H1 (cell line): ENCODE results near the gene TLE4. TPM values are rescaled to one million over a fixed set of nuclear protein-coding genes. Genes with fewer than 3 reads are reported as not detected.

Experiments used
- CTCF ChIA-PET: fragments of 300-600 bp; sonication (Branson Sonifier 250); formaldehyde crosslinking; loops from one replicate; lab custom pipeline; 2021; ENCODE audit not compliant: partially characterized antibody; lab: Charles Lee
- POLR2A ChIA-PET: fragments of 300-600 bp; sonication (Branson Sonifier 250); formaldehyde crosslinking; loops from one replicate; lab custom pipeline; 2021; ENCODE audit warnings: inconsistent platforms; ENCODE audit not compliant: partially characterized antibody; lab: Charles Lee
- DNase-seq, 2 experiments: peaks; one replicate each; pipeline versions ENCODE4 v3.0.0 to v3.0.0-alpha.2; 2010 to 2022; ENCODE audit warnings: low spot score in 2 of 2, low read depth in 1 of 2, mixed read lengths in 1 of 2
- FAIRE-seq: peaks from 2 replicates; lab custom pipeline; 2011; peaks lifted over from hg19 to GRCh38; lab: Jason Lieb, UNC
- H2AFZ ChIP-seq: 2 replicates; pipeline ENCODE4 v1.8.1; 2012; ENCODE audit warnings: low read length, inconsistent platforms
- H2AK5ac ChIP-seq: 2 replicates; pipeline ENCODE4 v1.6.1; 2013; ENCODE audit warnings: low read depth, low read length
- H2BK120ac ChIP-seq: replicated peaks from 2 replicates; pipeline ENCODE3; 2013; ENCODE audit warnings: low read depth, low read length, inconsistent platforms
- H2BK12ac ChIP-seq: 2 replicates; pipeline ENCODE4 v1.6.1; 2013; ENCODE audit warnings: low read depth, low read length
- H2BK15ac ChIP-seq: 2 replicates; pipeline ENCODE4 v1.6.1; 2013; ENCODE audit warnings: low read length
- H2BK20ac ChIP-seq: 2 replicates; pipeline ENCODE4 v1.6.1; 2013; ENCODE audit warnings: low read length
- H2BK5ac ChIP-seq: 2 replicates; pipeline ENCODE4 v1.6.1; 2013; ENCODE audit warnings: low read depth, low read length
- H3K14ac ChIP-seq: 2 replicates; pipeline ENCODE4 v1.6.1; 2013; ENCODE audit warnings: inconsistent platforms; ENCODE audit not compliant: insufficient read length
- H3K18ac ChIP-seq: 2 replicates; pipeline ENCODE4 v1.6.1; 2013; ENCODE audit warnings: low read length; ENCODE audit errors: extremely low read depth
- H3K23ac ChIP-seq: 2 replicates; pipeline ENCODE4 v1.6.1; 2013; ENCODE audit warnings: inconsistent platforms; ENCODE audit not compliant: insufficient read length
- H3K23me2 ChIP-seq: 2 replicates; pipeline ENCODE4 v1.6.1; 2013; ENCODE audit warnings: low read depth, low read length
- H3K27ac ChIP-seq: 2 replicates; pipeline ENCODE4 v1.6.1; 2011; ENCODE audit warnings: low read depth, low read length, inconsistent platforms
- H3K27me3 ChIP-seq, 4 experiments: replicated peaks in 1 of 4; 1 replicate in 1 of 4; 2 replicates in 3 of 4; pipeline versions ENCODE4 v1.6.1 to v1.8.1; 2011 to 2013; ENCODE audit warnings: low read length in 3 of 4, mild to moderate bottlenecking in 3 of 4, inconsistent platforms in 2 of 4, mixed read lengths in 2 of 4, moderate library complexity in 1 of 4; ENCODE audit not compliant: control insufficient read depth in 3 of 4, insufficient read depth in 3 of 4; ENCODE audit errors: extremely low read depth in 1 of 4
- H3K36me3 ChIP-seq, 4 experiments: 2 replicates each; pipeline versions ENCODE4 v1.6.1 to v1.8.1; 2011 to 2013; ENCODE audit warnings: mild to moderate bottlenecking in 4 of 4, low read length in 3 of 4, moderate library complexity in 2 of 4, control low read depth in 1 of 4, inconsistent platforms in 1 of 4; ENCODE audit not compliant: insufficient read depth in 4 of 4, control insufficient read depth in 2 of 4
- H3K4ac ChIP-seq: replicated peaks from 2 replicates; pipeline ENCODE3; 2013; ENCODE audit warnings: low read length, low read depth, mixed read lengths, inconsistent platforms; ENCODE audit not compliant: insufficient read length
- H3K4me1 ChIP-seq, 4 experiments: replicated peaks in 1 of 4; 1 replicate in 1 of 4; 2 replicates in 3 of 4; pipeline versions ENCODE4 v1.6.1 to v1.8.1; 2011 to 2013; ENCODE audit warnings: low read length in 3 of 4, inconsistent platforms in 2 of 4, mixed read lengths in 1 of 4; ENCODE audit not compliant: insufficient read depth in 4 of 4, control insufficient read depth in 3 of 4
- H3K4me2 ChIP-seq, 2 experiments: 2 replicates each; pipeline versions ENCODE4 v1.6.1 to v1.8.1; 2011 to 2013; ENCODE audit warnings: low read depth in 2 of 2, low read length in 2 of 2, control low read depth in 1 of 2, inconsistent platforms in 1 of 2, mild to moderate bottlenecking in 1 of 2; ENCODE audit not compliant: insufficient read depth in 1 of 2
- H3K4me3 ChIP-seq, 4 experiments: fragments of 200-600, 300-600 bp in 1 of 4; sonication (generic), shearing (Covaris generic), sonication (Bioruptor Twin) in 1 of 4; 2 replicates each; pipeline versions ENCODE4 v1.5.1 to v1.8.1; 2011 to 2016; ENCODE audit warnings: low read length in 4 of 4, low read depth in 3 of 4, control low read depth in 2 of 4, inconsistent platforms in 2 of 4, mild to moderate bottlenecking in 2 of 4, mixed read lengths in 1 of 4, moderate library complexity in 1 of 4; ENCODE audit not compliant: insufficient read depth in 2 of 4; ENCODE audit errors: extremely low read depth in 1 of 4
- H3K56ac ChIP-seq: replicated peaks from 2 replicates; pipeline ENCODE3; 2013; ENCODE audit warnings: low read depth, mild to moderate bottlenecking, mixed read lengths, low read length, inconsistent platforms; ENCODE audit not compliant: insufficient read length
- H3K79me1 ChIP-seq: 2 replicates; pipeline ENCODE4 v1.6.1; 2013; ENCODE audit warnings: low read depth, low read length, control low read depth
- H3K79me2 ChIP-seq, 2 experiments: 2 replicates each; pipeline versions ENCODE4 v1.6.1 to v1.8.1; 2012 to 2013; ENCODE audit warnings: low read length in 2 of 2, mild to moderate bottlenecking in 2 of 2, inconsistent platforms in 1 of 2; ENCODE audit not compliant: insufficient read depth in 2 of 2, control insufficient read depth in 1 of 2
- H3K9ac ChIP-seq, 4 experiments: replicated peaks in 1 of 4; 1 replicate in 1 of 4; 2 replicates in 3 of 4; pipeline versions ENCODE4 v1.6.1 to v1.8.1; 2011 to 2013; ENCODE audit warnings: low read depth in 3 of 4, low read length in 3 of 4, control low read depth in 2 of 4, mild to moderate bottlenecking in 2 of 4, moderate library complexity in 2 of 4, inconsistent platforms in 1 of 4; ENCODE audit errors: extremely low read depth in 1 of 4
- H3K9me3 ChIP-seq, 2 experiments: 2 replicates each; pipeline versions ENCODE4 v1.6.1 to v1.8.1; 2012 to 2013; ENCODE audit warnings: mild to moderate bottlenecking in 2 of 2, moderate library complexity in 2 of 2, control low read depth in 1 of 2, inconsistent platforms in 1 of 2, low read depth in 1 of 2, low read length in 1 of 2, mixed read lengths in 1 of 2; ENCODE audit not compliant: insufficient read depth in 2 of 2
- H4K20me1 ChIP-seq, 2 experiments: replicated peaks in 1 of 2; 2 replicates each; pipeline versions ENCODE3 to v1.8.1; 2011 to 2013; ENCODE audit warnings: inconsistent platforms in 2 of 2, low read length in 2 of 2, mild to moderate bottlenecking in 1 of 2; ENCODE audit not compliant: insufficient read depth in 2 of 2, control insufficient read depth in 1 of 2
- H4K5ac ChIP-seq: 2 replicates; pipeline ENCODE4 v1.6.1; 2013; ENCODE audit warnings: low read length, low read depth, mixed read lengths, inconsistent platforms; ENCODE audit not compliant: insufficient read length
- H4K8ac ChIP-seq: 2 replicates; pipeline ENCODE4 v1.8.0; 2013; ENCODE audit warnings: mild to moderate bottlenecking, moderate library complexity, low read length, inconsistent platforms; ENCODE audit not compliant: insufficient read depth; ENCODE audit errors: extremely low read depth
- H4K91ac ChIP-seq: replicated peaks from 2 replicates; pipeline ENCODE3; 2013; ENCODE audit warnings: low read length, mixed read lengths, inconsistent platforms; ENCODE audit not compliant: insufficient read length
- WGBS, 2 experiments: shearing (Covaris generic) in 1 of 2; methylation state at CpG; one replicate each; pipeline versions ENCODE4 v1.1.6 to v1.1.7; 2013 to 2015; ENCODE audit warnings: low lambda C conversion rate in 2 of 2, mixed read lengths in 2 of 2, inconsistent platforms in 1 of 2, low coverage in 1 of 2, missing lambda C conversion rate in 1 of 2; ENCODE audit not compliant: insufficient replicate concordance in 2 of 2, insufficient coverage in 1 of 2, insufficient read length in 1 of 2; ENCODE audit errors: extremely low coverage in 1 of 2, missing lambda C conversion rate in 1 of 2; 5-methylcytosine and 5-hydroxymethylcytosine counted together
- polyA plus RNA-seq, 7 experiments: library from polyadenylated mRNA; depleted of rRNA in 3 of 7; stranded (reverse) in 5 of 7; unstranded in 2 of 7; fragments of >200 nt in 5 of 7; fragments of 200-250 nt in 2 of 7; gene quantifications; 1 replicate in 5 of 7; 2 replicates in 1 of 7; 4 replicates in 1 of 7; pipeline versions ENCODE4 v1.2.1 to v1.2.3, GENCODE V29; 2011 to 2013; ENCODE audit warnings: missing spikeins in 2 of 7, mixed read lengths in 2 of 7
- total RNA-seq: library from RNA; stranded (reverse); fragmentation: NEBNext Ultra II Directional; extraction: Animal tissue kit (Norgen Biotek cat#: 25700); gene quantifications from 2 replicates; pipeline ENCODE4 v1.2.1, GENCODE V29; 2021
- TF ChIP-seq, protein P1 (sequence below): fragments of 300-600 bp; sonication (generic); IDR thresholded peaks from 2 replicates; pipeline ENCODE4 v1.7.1; 2012; ENCODE audit warnings: low read length, moderate library complexity, mild to moderate bottlenecking, inconsistent platforms; ENCODE audit not compliant: insufficient replicate concordance

The TLE4 gene
- total and polyA plus RNA-seq, 2 of the 8 experiments (the other 6 are each of a cell fraction or from before 2014, with no cell fraction given), result 32.4 to 36.9 TPM

DNA sequence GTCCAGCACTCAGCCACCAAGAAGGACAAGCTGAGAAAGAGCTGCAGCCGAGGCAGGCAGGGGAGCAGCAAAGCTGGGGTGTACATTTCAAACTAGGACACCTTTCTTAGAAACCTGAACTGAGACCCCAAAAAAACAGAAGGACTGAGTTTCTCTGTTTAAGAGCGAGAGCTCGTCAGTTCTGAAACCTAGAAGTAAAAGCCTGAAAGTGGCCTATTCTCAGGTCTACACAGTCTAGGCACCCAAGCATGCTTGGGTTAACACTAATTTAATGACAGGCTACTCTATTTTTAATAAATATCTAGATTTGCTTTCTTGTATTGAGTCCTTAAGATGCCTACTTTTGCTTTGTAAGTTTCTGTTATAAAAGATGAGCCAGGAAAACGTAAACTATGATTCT is 49.0 kb upstream of the TLE4 start:
- H2BK12ac ChIP-seq, result no peak overlapping the region
- no peaks in the 10 kb centered on the region for H3K79me2 ChIP-seq
- H2BK120ac ChIP-seq, result no peak overlapping the region
- H3K18ac ChIP-seq, result no peak overlapping the region
- H3K36me3 ChIP-seq, result no peaks in the 10 kb centered on the region
- H3K27me3 ChIP-seq, result no peaks in the 10 kb centered on the region
- H2AFZ ChIP-seq, result no peak overlapping the region
- no peak overlapping the region for H2BK20ac ChIP-seq
- no peak overlapping the region for H3K23ac ChIP-seq
- no peaks in the 10 kb centered on the region for H3K4me1 ChIP-seq
- no peak overlapping the region for H3K9ac ChIP-seq
- H3K27ac ChIP-seq, result no peak overlapping the region
- H4K8ac ChIP-seq, result no peak overlapping the region
- no peak overlapping the region for H3K4me3 ChIP-seq
- WGBS, 2 experiments, result 89% methylated on average over 4 of the region's 4 CpGs; no CpG with 5 or more reads in 1 of the 2 experiments
- H4K5ac ChIP-seq, result no peak overlapping the region
- no peak for DNase-seq
- H3K14ac ChIP-seq, result no peak overlapping the region
- H3K4ac ChIP-seq, result no peak overlapping the region
- H3K4me2 ChIP-seq, result no peak overlapping the region
- H3K23me2 ChIP-seq, result no peaks in the 10 kb centered on the region; the same call in 1 of the 2 replicates
- no peak overlapping the region for H4K91ac ChIP-seq
- ChIA-PET CTCF (no interaction called here), POLR2A (no interaction called here)
- H2BK15ac ChIP-seq, result no peak overlapping the region
- H3K79me1 ChIP-seq, result no peaks in the 10 kb centered on the region
- H3K9me3 ChIP-seq, result no peaks in the 10 kb centered on the region
- H2BK5ac ChIP-seq, result no peak overlapping the region
- H3K56ac ChIP-seq, result no peak overlapping the region
- FAIRE-seq, result no peak
- no peak overlapping the region for H2AK5ac ChIP-seq
- H4K20me1 ChIP-seq, result no peaks in the 10 kb centered on the region
- TF ChIP-seq, protein P1, sequence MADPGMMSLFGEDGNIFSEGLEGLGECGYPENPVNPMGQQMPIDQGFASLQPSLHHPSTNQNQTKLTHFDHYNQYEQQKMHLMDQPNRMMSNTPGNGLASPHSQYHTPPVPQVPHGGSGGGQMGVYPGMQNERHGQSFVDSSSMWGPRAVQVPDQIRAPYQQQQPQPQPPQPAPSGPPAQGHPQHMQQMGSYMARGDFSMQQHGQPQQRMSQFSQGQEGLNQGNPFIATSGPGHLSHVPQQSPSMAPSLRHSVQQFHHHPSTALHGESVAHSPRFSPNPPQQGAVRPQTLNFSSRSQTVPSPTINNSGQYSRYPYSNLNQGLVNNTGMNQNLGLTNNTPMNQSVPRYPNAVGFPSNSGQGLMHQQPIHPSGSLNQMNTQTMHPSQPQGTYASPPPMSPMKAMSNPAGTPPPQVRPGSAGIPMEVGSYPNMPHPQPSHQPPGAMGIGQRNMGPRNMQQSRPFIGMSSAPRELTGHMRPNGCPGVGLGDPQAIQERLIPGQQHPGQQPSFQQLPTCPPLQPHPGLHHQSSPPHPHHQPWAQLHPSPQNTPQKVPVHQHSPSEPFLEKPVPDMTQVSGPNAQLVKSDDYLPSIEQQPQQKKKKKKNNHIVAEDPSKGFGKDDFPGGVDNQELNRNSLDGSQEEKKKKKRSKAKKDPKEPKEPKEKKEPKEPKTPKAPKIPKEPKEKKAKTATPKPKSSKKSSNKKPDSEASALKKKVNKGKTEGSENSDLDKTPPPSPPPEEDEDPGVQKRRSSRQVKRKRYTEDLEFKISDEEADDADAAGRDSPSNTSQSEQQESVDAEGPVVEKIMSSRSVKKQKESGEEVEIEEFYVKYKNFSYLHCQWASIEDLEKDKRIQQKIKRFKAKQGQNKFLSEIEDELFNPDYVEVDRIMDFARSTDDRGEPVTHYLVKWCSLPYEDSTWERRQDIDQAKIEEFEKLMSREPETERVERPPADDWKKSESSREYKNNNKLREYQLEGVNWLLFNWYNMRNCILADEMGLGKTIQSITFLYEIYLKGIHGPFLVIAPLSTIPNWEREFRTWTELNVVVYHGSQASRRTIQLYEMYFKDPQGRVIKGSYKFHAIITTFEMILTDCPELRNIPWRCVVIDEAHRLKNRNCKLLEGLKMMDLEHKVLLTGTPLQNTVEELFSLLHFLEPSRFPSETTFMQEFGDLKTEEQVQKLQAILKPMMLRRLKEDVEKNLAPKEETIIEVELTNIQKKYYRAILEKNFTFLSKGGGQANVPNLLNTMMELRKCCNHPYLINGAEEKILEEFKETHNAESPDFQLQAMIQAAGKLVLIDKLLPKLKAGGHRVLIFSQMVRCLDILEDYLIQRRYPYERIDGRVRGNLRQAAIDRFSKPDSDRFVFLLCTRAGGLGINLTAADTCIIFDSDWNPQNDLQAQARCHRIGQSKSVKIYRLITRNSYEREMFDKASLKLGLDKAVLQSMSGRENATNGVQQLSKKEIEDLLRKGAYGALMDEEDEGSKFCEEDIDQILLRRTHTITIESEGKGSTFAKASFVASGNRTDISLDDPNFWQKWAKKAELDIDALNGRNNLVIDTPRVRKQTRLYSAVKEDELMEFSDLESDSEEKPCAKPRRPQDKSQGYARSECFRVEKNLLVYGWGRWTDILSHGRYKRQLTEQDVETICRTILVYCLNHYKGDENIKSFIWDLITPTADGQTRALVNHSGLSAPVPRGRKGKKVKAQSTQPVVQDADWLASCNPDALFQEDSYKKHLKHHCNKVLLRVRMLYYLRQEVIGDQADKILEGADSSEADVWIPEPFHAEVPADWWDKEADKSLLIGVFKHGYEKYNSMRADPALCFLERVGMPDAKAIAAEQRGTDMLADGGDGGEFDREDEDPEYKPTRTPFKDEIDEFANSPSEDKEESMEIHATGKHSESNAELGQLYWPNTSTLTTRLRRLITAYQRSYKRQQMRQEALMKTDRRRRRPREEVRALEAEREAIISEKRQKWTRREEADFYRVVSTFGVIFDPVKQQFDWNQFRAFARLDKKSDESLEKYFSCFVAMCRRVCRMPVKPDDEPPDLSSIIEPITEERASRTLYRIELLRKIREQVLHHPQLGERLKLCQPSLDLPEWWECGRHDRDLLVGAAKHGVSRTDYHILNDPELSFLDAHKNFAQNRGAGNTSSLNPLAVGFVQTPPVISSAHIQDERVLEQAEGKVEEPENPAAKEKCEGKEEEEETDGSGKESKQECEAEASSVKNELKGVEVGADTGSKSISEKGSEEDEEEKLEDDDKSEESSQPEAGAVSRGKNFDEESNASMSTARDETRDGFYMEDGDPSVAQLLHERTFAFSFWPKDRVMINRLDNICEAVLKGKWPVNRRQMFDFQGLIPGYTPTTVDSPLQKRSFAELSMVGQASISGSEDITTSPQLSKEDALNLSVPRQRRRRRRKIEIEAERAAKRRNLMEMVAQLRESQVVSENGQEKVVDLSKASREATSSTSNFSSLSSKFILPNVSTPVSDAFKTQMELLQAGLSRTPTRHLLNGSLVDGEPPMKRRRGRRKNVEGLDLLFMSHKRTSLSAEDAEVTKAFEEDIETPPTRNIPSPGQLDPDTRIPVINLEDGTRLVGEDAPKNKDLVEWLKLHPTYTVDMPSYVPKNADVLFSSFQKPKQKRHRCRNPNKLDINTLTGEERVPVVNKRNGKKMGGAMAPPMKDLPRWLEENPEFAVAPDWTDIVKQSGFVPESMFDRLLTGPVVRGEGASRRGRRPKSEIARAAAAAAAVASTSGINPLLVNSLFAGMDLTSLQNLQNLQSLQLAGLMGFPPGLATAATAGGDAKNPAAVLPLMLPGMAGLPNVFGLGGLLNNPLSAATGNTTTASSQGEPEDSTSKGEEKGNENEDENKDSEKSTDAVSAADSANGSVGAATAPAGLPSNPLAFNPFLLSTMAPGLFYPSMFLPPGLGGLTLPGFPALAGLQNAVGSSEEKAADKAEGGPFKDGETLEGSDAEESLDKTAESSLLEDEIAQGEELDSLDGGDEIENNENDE, result no peak
